ENCODE results near the gene TSC2.
"Not testable (repeated sequence)": the region's sequence is repeated elsewhere in the genome, so short reads cannot be mapped to it uniquely, and the experiment has no call there.

DNA sequence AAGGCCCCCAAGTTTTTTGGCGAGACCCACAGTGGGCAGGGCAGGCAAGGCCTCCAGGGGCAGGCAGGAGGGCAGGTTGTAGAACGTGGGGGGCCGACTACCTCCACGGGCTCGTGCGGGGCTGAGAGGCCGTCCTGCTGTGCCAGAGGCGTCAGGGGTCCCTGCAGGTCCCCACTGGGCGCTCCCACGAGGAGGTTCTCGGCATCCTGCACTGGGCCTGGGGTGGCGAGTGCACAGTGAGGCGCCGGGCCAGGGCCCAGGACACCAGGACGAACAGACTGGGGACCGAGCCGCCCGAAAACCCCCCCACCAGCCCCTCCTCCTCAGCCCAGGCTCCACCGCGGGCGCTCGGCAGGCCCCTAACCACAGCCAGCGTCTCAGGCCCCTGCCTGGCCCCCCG, 68.6 kb downstream of the TSC2 start:
- not testable (repeated sequence) for TF ChIP-seq MYC (IDR thresholded peaks at IDR 0.05; ENCODE audit: low read depth, low read length); CTCF (IDR thresholded peaks at IDR 0.05; ENCODE audit: extremely low read depth in 1 of 2, insufficient read depth in 1 of 2, low read depth in 1 of 2, low read length in 2 of 2); POLR2A (IDR thresholded peaks at IDR 0.05; ENCODE audit: low read depth, low read length); POLR2AphosphoS5 (IDR thresholded peaks at IDR 0.05; ENCODE audit: insufficient read depth, low read depth, low read length)
- TF ChIP-seq, protein P1, sequence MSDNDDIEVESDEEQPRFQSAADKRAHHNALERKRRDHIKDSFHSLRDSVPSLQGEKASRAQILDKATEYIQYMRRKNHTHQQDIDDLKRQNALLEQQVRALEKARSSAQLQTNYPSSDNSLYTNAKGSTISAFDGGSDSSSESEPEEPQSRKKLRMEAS (IDR thresholded peaks at IDR 0.05; ENCODE audit: insufficient read depth, insufficient read length): not testable (repeated sequence)

All from endothelial cell of umbilical vein (primary cell).